GM18867 (cell line): Measurements from ENCODE around the gene LUZP2.

Experiments
- ATAC-seq: cut with Tn5 transposase; IDR thresholded peaks from one replicate; pipeline ENCODE4 v1.9.1; 2021; ENCODE audit warnings: mild to moderate bottlenecking, moderate library complexity; ENCODE audit not compliant: unreplicated experiment

Gene LUZP2

GRCh38 chr11:24708616-24709015 lies 211.8 kb downstream of the LUZP2 start:
- ATAC-seq = no peak

DNA sequence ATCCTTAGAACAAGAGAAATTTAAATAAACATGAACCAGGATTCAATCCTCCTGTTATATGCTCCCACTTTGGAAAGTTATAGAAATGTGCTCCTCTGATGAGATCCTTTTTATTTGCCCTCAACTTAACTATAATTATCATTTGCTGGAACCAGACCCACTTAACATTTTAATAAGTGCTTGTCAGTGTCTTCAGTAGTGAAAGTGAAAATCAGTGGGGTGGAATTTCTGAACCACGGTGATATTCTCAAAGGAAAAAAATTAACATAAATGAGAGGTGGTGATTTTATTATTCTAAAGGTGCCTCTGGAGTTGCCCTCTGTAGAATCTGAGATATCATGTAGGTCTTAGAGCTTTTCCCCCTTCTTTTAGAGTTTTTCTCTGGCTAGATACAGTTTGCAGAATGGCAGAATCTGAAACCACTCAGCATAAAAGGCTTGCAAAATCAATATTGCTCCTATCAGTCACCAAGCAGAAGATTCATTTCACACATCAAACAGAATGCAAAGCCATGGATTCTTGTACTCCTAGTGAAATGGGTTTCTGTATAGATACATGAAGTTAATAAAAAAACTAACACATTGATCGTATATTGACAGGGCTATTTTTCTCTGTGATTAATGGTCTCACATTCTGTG lies 213.2 kb downstream of the LUZP2 start:
- no peak for ATAC-seq

DNA sequence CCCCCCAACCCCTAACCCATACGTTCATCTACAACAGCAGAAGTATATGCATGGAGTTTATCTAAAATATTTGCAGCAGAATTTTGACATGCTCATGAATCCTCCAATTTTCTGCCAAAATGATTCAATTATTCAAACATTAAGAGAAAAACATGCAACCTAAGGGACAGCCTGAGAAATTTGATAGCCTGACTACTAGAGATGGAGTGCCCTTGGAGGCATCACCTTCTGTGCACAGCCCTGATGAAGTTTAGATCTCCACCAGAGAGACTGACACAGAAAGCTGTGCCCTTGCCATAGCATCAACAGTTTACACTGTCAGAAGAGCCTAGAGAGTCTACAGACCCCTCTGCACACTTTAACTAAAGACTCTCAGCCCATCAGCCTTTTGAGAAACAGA lies 217.7 kb downstream of the LUZP2 start:
- no peak for ATAC-seq

DNA sequence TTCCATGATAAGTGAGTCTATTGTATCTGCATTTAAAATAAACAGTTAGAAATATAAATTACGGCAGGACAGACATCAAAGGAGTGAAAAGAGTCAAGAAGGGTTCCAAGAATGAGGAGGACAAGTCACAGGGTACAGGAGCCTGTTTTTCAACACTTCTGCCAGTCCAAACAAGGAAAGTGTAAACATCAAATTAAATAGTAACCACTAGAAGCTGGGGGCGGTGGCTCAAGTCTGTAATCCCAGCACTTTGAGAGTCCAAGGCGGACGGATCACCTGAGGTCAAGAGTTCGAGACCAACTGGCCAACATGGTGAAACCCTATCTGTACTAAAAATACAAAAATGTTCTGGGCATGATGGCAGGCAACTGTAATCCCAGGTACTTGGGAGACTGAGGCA lies 219.6 kb downstream of the LUZP2 start:
- no peak for ATAC-seq

GRCh38 chr11:24723231-24723630 lies 226.4 kb downstream of the LUZP2 start:
- no peak for ATAC-seq

DNA sequence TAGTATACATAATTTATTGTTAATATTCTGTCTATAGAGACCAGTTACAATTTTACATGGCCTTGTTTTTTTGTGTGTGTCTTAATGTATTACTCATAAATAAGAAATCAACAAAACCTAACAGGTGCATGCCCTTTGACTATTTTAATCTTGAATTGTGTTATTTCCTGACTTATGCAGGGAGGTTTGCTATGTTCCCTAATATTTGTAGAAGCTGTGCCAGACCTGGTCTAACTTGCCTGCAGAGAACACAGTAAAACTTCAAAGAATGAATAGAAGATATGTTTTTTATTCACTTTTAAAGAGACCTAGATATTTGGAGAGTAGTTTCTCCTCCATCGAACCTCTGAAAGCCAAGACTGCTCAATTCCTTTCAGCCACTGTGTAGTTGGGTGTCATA lies 234.7 kb downstream of the LUZP2 start:
- ATAC-seq = no peak

GRCh38 chr11:24734742-24735237 lies 237.9 kb downstream of the LUZP2 start:
- ATAC-seq = no peak

DNA sequence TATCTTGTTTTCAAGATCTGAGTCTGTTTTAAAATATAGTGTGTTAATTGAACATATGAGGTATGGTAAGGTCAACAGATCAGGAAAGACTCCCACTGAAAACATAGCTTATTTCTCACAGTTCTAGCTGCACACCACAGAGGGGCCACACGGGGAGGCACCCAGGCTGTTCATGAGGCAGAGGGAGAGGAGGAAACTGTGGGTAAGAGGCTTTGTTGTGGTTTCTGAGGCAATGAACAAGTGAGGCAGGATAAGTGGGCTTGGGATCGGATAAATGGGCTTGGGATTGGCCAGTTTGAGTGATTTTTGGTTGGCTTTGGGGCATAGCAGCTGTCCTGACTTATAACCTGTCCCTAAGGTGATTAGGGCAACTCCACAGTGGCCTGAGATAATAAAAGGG lies 242.1 kb downstream of the LUZP2 start:
- ATAC-seq = no peak

DNA sequence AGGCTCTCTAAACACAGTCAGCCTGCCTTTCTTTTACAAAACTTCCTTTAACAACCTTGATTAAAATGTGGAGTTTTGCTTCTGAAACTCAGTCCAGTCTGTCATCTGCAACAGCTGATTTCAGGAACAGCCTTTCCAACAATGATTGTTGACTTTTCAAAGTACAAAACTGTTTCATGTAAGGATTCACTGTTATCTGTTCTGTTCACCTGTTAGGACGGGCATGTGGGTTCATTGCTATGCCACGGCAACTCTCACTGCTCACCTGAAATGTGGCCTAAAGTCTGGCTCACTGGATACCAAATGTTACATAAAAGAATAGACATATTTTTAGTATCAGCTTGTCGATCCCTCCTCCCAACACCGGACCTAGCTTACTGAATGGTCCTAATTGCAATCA lies 242.8 kb downstream of the LUZP2 start:
- ATAC-seq = no peak

DNA sequence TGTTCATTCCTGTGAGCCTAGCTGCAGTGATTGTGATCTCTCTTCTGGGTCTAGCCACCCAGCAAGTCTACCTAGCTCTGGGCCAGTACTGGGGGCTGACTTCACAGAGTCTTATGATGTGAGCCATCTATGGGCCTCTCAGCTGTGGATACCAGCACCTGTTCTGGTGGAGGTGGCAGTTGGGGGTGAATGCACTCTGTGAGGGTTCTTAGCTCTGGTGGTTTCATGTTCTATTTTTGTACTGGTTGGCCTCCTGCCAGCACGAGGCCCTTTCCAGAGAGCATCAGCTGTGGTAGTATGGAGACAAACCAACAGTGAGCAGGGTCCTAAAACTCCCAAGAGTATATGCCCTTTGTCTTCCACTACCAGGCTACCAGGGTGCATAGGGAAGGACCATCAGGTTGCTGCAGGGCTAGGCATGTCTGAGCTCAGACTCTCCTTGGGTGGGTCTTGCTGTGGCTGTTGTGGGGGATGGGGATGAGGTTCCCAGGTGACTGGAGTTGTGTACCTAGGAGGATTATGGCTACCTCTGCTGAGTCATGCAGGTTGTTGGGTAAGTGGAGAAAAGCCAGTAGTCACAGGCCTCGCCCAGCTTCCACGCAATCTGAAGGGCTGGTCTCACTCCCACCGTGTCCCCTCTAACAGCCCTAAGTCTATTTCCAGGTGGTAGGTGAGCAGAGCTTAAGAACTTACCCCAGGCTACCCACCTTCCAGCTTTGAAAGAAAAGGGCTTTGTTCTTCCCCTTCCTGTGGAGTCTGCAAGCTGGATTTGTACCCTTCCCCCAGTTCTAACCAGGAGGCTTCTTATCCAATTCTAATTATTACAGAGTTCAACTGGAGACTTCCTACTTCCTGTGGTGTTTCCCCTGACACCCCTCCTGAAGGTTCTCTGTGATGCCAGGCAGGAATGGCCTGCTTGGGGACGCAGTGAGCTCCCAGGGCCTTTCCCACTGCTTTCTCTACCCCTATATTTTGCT lies 250.7 kb downstream of the LUZP2 start:
- no peak for ATAC-seq

DNA sequence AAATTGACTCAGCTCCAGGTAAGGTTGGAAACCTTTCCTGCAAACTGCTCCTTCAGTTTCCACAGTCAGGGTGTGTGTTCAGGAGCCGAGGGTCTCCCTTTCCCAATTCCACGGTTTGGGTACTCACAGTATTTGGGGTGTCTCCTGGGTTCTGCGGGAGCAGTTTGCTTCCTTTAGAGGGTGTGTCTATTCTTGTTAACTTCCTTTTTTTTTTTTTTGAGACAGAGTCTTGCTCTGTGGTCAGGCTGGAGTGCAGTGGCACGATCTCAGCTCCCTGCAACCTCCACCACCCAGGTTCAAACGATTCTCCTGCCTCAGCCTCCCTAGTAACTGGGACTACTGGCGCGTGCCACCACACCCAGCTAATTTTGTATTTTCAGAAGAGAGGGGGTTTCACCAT lies 251.4 kb downstream of the LUZP2 start:
- ATAC-seq = no peak

GRCh38 chr11:24754406-24754805 lies 257.6 kb downstream of the LUZP2 start:
- no peak for ATAC-seq

- no peak for ATAC-seq
Observed at GRCh38 chr11:24755260-24755839, 258.5 kb downstream of the LUZP2 start.

DNA sequence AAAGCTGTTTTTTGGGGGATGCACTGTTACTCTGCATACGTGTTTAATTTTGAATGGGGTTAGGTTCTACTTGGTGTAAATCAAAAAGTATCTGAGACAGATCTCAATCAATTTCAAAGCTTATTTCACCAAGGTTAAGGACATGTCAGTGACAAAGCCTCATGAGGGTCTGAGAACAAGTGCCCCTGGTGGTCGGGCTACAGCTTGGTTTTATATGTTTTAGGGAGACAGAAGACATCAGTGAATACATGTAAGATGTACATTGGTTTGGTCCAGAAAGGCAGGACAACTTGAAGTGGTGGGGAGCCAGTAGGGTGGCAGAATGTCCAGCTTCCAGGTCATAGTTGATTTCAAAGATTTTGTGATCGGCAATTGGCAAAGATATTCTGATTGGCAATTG lies 262.9 kb downstream of the LUZP2 start:
- no peak for ATAC-seq

GRCh38 chr11:24760681-24761080 lies 263.8 kb downstream of the LUZP2 start:
- no peak for ATAC-seq

DNA sequence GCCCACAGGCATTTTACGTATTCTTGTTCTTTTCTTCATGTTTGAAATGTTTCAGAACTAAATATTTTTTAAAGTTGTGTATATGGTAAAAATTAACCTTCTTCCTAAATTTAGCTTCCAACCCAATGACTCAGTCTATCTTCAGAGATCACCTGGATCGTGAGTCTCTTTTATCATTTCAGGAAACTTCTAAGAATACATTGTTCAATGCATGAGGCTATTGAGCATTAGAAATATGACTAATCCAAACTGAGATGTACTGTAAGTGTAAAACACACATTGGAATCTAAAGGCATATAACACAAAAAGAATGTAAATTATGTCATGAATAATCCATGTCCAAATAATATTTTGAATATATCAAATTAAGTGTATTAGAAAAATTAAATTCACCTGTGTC lies 265.2 kb downstream of the LUZP2 start:
- ATAC-seq = no peak

DNA sequence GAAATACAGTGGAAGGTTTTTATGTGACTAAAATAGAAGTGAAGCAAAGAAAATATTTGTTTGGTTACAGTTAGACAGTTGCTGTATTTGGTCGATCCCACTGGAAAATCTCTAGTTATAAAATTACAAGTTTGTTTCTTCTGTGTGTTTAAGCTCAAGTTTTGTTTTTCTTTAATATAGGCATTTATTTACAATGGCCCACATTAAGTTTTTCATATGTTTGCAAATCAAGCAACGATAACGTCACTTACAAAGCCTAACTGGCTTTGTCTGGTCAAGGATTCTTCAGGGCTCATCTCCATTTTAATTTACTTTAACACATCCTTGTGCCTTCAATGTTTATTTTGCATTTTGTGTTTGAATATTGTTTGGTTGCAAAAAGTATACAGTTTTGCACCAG lies 270.6 kb downstream of the LUZP2 start:
- ATAC-seq = no peak

- ATAC-seq = no peak
Observed at GRCh38 chr11:24773322-24773721, 276.5 kb downstream of the LUZP2 start.

- no peak for ATAC-seq
Observed at GRCh38 chr11:24779791-24780190, 282.9 kb downstream of the LUZP2 start.

GRCh38 chr11:24781288-24781687 lies 284.4 kb downstream of the LUZP2 start:
- no peak for ATAC-seq

- no peak for ATAC-seq
Observed at GRCh38 chr11:24793479-24793878, 296.6 kb downstream of the LUZP2 start.

- no peak for ATAC-seq
Observed at GRCh38 chr11:24794064-24794463, 297.2 kb downstream of the LUZP2 start.
